Body of pancreas (tissue), 4 donors: Measurements from ENCODE around the gene F10. TPM values are rescaled to one million over a fixed set of nuclear protein-coding genes. Genes with fewer than 3 reads are reported as not detected.

Experiments used
- ATAC-seq: fragments of 150-250 bp; one replicate; pipeline ENCODE4 v1.9.1; 2016
- DNase-seq, 4 donors: peaks; one replicate each; pipeline ENCODE4 v3.0.0-alpha.2; 2019
- H3K27ac ChIP-seq, 4 donors: fragments of 200-600 bp; sonication (generic); 1 replicate in 3 of 4; 2 replicates in 1 of 4; pipeline versions ENCODE4 v1.5.1 to v1.6.1; 2016 to 2019; ENCODE audit warnings: mild to moderate bottlenecking in 1 of 4, mixed read lengths in 1 of 4, moderate library complexity in 1 of 4
- H3K27me3 ChIP-seq, 2 donors: fragments of 200-600 bp; sonication (generic); one replicate each; pipeline ENCODE4 v1.6.0; 2016; ENCODE audit warnings: mild to moderate bottlenecking in 1 of 2
- H3K36me3 ChIP-seq, 2 donors: fragments of 200-600 bp; sonication (generic); replicated peaks in 1 of 2; 2 replicates each; pipeline ENCODE4 v1.5.1; 2016; ENCODE audit warnings: low read depth in 2 of 2; ENCODE audit not compliant: insufficient read depth in 1 of 2
- H3K4me1 ChIP-seq: fragments of 200-600 bp; sonication (generic); one replicate; pipeline ENCODE4 v1.6.0; 2016
- H3K4me3 ChIP-seq, 2 donors: fragments of 200-600 bp; sonication (generic); 1 replicate in 1 of 2; 2 replicates in 1 of 2; pipeline ENCODE4 v1.5.1; 2016 to 2019
- H3K9me3 ChIP-seq, 3 donors: fragments of 200-600 bp; sonication (generic); 1 replicate in 2 of 3; 2 replicates in 1 of 3; pipeline ENCODE4 v1.5.1; 2016
- POLR2A ChIP-seq, 3 donors: fragments of 450-650 bp; IDR thresholded peaks; one replicate each; pipeline ENCODE4 v1.6.1; 2016; ENCODE audit warnings: antibody characterized with exemption in 3 of 3, mild to moderate bottlenecking in 2 of 3
- WGBS, 2 donors: methylation state at CpG; one replicate each; pipeline ENCODE4 v1.1.5; 2017; 5-methylcytosine and 5-hydroxymethylcytosine counted together
- intact Hi-C: fragments of 100-400 bp; cut with DNase I; formaldehyde crosslinking; loops from one replicate; pipeline ENCODE4 v1.15.1; 2023
- total RNA-seq, 2 donors: library from RNA; depleted of rRNA; stranded (reverse); fragments of >200 nt; gene quantifications; one replicate each; pipeline ENCODE4 v1.1.0, GENCODE V29; 2016
- TF ChIP-seq, protein P1 (sequence below), 7 experiments: fragments of 450-650 bp in 4 of 7; fragments of 200-600 bp in 3 of 7; sonication (generic) in 3 of 7; IDR thresholded peaks; one replicate each; pipeline ENCODE4 v1.5.1; 2016 to 2019; ENCODE audit warnings: antibody characterized with exemption in 7 of 7

The F10 gene
- total RNA-seq, 2 donors from 2014 or later = 2.3 to 6.7 TPM

DNA sequence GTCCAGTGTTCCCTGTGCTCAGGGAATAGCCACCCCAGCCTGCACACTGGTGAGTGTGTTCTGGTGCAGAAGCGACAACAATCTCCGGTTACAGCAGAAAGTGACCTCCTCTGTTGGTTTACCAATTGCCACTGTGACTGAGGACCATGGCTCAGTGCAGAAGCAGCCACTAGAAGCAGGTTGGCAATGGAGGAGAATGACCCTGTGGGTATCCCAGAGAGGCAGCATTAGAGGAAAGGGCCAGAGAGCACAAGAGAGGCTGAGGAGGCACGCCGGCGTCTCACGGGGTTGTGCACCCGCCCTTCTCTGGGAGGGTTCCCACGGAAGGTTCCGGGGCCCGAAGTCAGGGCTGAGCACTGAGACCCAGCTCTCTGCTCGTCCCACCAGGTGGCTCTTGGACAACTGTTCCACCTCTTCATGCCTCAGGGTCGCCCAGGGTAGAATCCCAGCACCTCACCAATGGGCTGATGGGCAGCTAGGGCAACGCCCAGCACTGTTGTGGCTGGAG, 49.9 kb downstream of the F10 start:
- Histone ChIP-seq H3K4me1 (no peaks in the 10 kb centered on the region), H3K36me3 (peaks cover 6 to 25% of the 10 kb centered on the region in 2 donors), H3K9me3 (no peaks in the 10 kb centered on the region), H3K27ac (no peak overlapping the region), H3K27me3 (no peaks in the 10 kb centered on the region), H3K4me3 (no peak overlapping the region)
- 86 to 94% methylated on average over 5 to 13 of the region's 13 CpGs for WGBS, 2 donors
- no peak for DNase-seq
- ATAC-seq = no peak
- TF ChIP-seq, protein P1, sequence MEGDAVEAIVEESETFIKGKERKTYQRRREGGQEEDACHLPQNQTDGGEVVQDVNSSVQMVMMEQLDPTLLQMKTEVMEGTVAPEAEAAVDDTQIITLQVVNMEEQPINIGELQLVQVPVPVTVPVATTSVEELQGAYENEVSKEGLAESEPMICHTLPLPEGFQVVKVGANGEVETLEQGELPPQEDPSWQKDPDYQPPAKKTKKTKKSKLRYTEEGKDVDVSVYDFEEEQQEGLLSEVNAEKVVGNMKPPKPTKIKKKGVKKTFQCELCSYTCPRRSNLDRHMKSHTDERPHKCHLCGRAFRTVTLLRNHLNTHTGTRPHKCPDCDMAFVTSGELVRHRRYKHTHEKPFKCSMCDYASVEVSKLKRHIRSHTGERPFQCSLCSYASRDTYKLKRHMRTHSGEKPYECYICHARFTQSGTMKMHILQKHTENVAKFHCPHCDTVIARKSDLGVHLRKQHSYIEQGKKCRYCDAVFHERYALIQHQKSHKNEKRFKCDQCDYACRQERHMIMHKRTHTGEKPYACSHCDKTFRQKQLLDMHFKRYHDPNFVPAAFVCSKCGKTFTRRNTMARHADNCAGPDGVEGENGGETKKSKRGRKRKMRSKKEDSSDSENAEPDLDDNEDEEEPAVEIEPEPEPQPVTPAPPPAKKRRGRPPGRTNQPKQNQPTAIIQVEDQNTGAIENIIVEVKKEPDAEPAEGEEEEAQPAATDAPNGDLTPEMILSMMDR (IDR thresholded peaks at IDR 0.05) = no peak
- no peak for TF ChIP-seq POLR2A (IDR thresholded peaks at IDR 0.05)
- intact Hi-C loops = no loop called here

DNA sequence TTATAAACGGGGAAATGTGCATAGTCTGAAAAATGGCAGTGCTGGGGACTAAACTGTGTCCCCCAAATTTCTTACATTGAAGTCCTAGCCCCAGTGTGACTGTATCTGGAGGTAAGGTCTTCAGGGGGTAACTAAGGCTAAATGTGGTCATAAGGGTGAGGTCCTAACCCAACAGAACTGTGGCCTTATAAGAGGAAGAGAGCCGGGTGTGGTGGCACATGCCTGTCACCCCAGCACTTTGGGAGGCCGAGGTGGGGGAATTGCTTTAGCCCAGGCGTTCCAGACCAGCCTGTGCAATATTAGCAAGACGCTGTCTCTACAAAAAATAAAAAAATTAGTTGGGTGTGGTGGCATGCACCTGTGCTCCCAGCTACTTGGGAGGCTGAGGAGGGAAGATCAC, 53.7 kb downstream of the F10 start:
- Histone ChIP-seq H3K36me3 (peaks cover 24 to 40% of the 10 kb centered on the region in 2 donors), H3K27me3 (no peaks in the 10 kb centered on the region), H3K4me1 (no peaks in the 10 kb centered on the region), H3K4me3 (no peak overlapping the region), H3K27ac (no peak overlapping the region), H3K9me3 (no peaks in the 10 kb centered on the region)
- ATAC-seq (no peak), DNase-seq (no peak)
- intact Hi-C loops = no loop called here
- WGBS, 2 donors = 69 to 85% methylated on average over 4 to 5 of the region's 5 CpGs
- TF ChIP-seq, protein P1 (IDR thresholded peaks at IDR 0.05) = no peak
- no peak for TF ChIP-seq POLR2A (IDR thresholded peaks at IDR 0.05)

DNA sequence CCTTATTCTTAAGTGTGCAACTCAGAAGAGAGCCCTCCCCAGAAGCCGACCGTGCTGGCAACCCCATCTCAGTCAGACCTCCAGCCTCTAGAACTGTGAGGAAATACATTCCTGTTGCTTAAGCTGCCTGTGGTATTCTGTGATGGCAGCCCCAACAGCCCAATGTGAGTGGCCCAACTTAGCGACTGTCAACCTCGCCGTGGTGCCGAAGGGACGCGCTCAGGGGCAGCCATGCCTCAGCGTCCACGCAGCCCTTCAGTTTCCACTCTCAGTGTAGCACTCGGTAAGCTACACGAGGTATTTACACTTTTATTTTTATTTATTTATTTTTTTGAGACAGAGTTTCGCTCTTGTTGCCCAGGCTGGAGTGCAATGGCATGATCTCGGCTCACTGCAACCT, 54.2 kb downstream of the F10 start:
- intact Hi-C loops = no loop called here
- no peak for TF ChIP-seq POLR2A (IDR thresholded peaks at IDR 0.05)
- TF ChIP-seq, protein P1 (IDR thresholded peaks at IDR 0.05) = no peak
- ATAC-seq = no peak
- Histone ChIP-seq H3K9me3 (no peaks in the 10 kb centered on the region), H3K4me3 (no peak overlapping the region), H3K4me1 (no peaks in the 10 kb centered on the region), H3K36me3 (peaks cover 24 to 36% of the 10 kb centered on the region in 2 donors), H3K27me3 (no peaks in the 10 kb centered on the region), H3K27ac (no peak overlapping the region)
- 97% methylated on average over 12 to 14 of the region's 14 CpGs for WGBS, 2 donors
- DNase-seq = no peak

DNA sequence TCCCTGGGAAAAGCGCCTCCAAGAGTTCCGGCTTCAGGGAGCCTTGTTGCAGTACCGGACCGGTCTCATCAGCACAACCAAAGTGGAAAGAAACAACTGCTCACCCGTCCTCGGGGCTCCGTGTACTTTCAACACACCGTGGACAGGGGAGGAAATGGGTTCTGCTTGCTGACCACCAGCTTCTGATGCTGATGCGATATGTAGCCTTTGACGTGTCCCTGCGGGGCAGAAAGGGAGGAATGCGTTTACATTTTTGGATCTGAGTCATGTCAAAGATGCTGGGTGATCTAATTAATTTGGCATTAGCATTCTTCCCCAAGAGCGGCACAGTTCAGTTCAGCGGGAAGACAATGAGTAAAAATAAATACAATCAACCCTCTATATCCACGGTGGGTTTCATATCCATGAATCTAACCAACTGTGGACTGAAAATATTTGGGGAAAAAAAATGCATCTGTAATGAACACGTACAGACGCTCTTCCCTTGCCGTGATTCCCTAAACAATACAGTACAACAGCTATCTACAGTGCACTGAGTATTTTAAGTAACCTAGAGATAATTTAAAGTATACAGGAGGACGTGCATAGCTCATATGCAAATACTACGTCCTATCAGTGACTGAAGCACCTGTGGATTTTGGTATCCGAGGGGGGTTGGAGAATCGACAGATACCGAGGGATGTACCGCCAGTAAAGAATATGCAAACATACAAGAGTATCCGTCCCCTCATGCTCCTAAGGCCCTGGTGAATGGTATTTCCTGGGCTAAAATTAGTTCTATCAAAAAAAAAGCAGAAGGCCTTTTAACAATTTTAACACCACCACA, 55.7 kb downstream of the F10 start:
- intact Hi-C loops = no loop called here
- TF ChIP-seq, protein P1 (IDR thresholded peaks at IDR 0.05) = no peak
- no peak for TF ChIP-seq POLR2A (IDR thresholded peaks at IDR 0.05)
- Histone ChIP-seq H3K27me3 (no peaks in the 10 kb centered on the region), H3K4me1 (no peaks in the 10 kb centered on the region), H3K9me3 (no peaks in the 10 kb centered on the region), H3K4me3 (no peak overlapping the region), H3K27ac (no peak overlapping the region), H3K36me3 (peaks cover 24 to 33% of the 10 kb centered on the region in 2 donors)
- ATAC-seq (no peak), DNase-seq (no peak)
- 86 to 92% methylated on average over 25 of the region's 25 CpGs for WGBS, 2 donors

DNA sequence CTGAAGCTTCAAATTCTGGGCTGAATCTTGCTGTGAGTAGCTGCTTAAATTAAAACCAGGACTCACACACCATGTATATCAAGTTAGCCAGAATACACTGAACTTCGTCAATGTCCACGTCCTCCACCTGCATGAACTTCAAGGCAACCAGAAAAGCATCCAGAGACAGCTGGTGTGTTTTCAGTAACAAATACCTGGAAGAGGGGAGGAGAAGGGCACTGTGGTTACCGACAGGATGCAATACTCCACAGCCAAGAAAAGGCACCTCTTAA, 56.2 kb downstream of the F10 start:
- Histone ChIP-seq H3K4me3 (no peak overlapping the region), H3K4me1 (no peaks in the 10 kb centered on the region), H3K27ac (no peak overlapping the region), H3K27me3 (no peaks in the 10 kb centered on the region), H3K36me3 (peaks cover 24 to 38% of the 10 kb centered on the region in 2 donors), H3K9me3 (no peaks in the 10 kb centered on the region)
- TF ChIP-seq, protein P1 (IDR thresholded peaks at IDR 0.05) = no peak
- TF ChIP-seq POLR2A (IDR thresholded peaks at IDR 0.05) = no peak
- WGBS, 2 donors = 86 to 93% methylated on average over 3 of the region's 3 CpGs
- intact Hi-C loops = no loop called here
- no peak for ATAC-seq
- DNase-seq = no peak
